Osteoblast (primary cell): Measurements from ENCODE around the gene RFX4. TPM values are rescaled to one million over a fixed set of nuclear protein-coding genes. Genes with fewer than 3 reads are reported as not detected.

ENCODE experiments used
- DNase-seq: peaks from one replicate; pipeline ENCODE4 v3.0.0; 2011; ENCODE audit warnings: low spot score, mixed read lengths; ENCODE audit not compliant: insufficient read length; ENCODE audit errors: missing footprints
- H2AFZ ChIP-seq: 2 replicates; pipeline ENCODE4 v1.6.0; 2011; ENCODE audit warnings: mild to moderate bottlenecking, low read length
- H3K27ac ChIP-seq: 2 replicates; pipeline ENCODE4 v1.5.1; 2011; ENCODE audit warnings: mild to moderate bottlenecking, low read depth, low read length, moderate library complexity
- H3K27me3 ChIP-seq: 2 replicates; pipeline ENCODE4 v1.6.0; 2012; ENCODE audit warnings: mild to moderate bottlenecking, control low read depth, inconsistent platforms, low read length, moderate library complexity; ENCODE audit not compliant: insufficient read depth
- H3K36me3 ChIP-seq: 2 replicates; pipeline ENCODE4 v1.5.1; 2011; ENCODE audit warnings: mild to moderate bottlenecking, low read length, control low read depth, moderate library complexity; ENCODE audit not compliant: insufficient read depth
- H3K4me1 ChIP-seq: 2 replicates; pipeline ENCODE4 v1.5.1; 2011; ENCODE audit warnings: mild to moderate bottlenecking, low read length, control low read depth, moderate library complexity; ENCODE audit not compliant: insufficient read depth
- H3K4me2 ChIP-seq: 2 replicates; pipeline ENCODE4 v1.6.0; 2011; ENCODE audit warnings: mild to moderate bottlenecking, low read length; ENCODE audit not compliant: insufficient read depth
- H3K4me3 ChIP-seq: fragments of 200-600 bp; sonication (generic); 3 replicates; pipeline ENCODE4 v1.5.1; 2012; ENCODE audit warnings: mild to moderate bottlenecking, low read length, inconsistent platforms; ENCODE audit not compliant: insufficient read depth
- H3K79me2 ChIP-seq: 2 replicates; pipeline ENCODE4 v1.6.0; 2012; ENCODE audit warnings: mild to moderate bottlenecking, low read length, control low read depth, inconsistent platforms; ENCODE audit not compliant: insufficient read depth
- H3K9me3 ChIP-seq: 2 replicates; pipeline ENCODE4 v1.5.1; 2011; ENCODE audit warnings: low read depth, low read length, control low read depth
- H4K20me1 ChIP-seq: 2 replicates; pipeline ENCODE4 v1.6.0; 2012; ENCODE audit warnings: mild to moderate bottlenecking, low read length, control low read depth; ENCODE audit not compliant: insufficient read depth
- CTCF ChIP-seq: IDR thresholded peaks from 2 replicates; pipeline ENCODE4 v1.5.1; 2011; ENCODE audit warnings: mild to moderate bottlenecking, low read depth, low read length, moderate library complexity; ENCODE audit errors: extremely low read depth
- total RNA-seq: library from RNA; depleted of rRNA; stranded (reverse); fragments of >200 nt; gene quantifications from 2 replicates; pipeline ENCODE4 v1.2.3, GENCODE V29; 2012

Gene RFX4
- total RNA-seq, 1 donor, result not detected

GRCh38 chr12:106632797-106633450 lies 50.1 kb downstream of the RFX4 start:
- H3K9me3 ChIP-seq, result no peaks in the 10 kb centered on the region
- H4K20me1 ChIP-seq, result no peaks in the 10 kb centered on the region
- no peak overlapping the region for H3K4me3 ChIP-seq
- no peak overlapping the region for H2AFZ ChIP-seq
- peaks cover 3% of the 10 kb centered on the region for H3K4me1 ChIP-seq
- no peak for DNase-seq
- H3K36me3 ChIP-seq, result no peaks in the 10 kb centered on the region
- peaks cover 4% of the 10 kb centered on the region for H3K27me3 ChIP-seq
- H3K79me2 ChIP-seq, result no peaks in the 10 kb centered on the region
- H3K27ac ChIP-seq, result no peak overlapping the region
- no peak overlapping the region for H3K4me2 ChIP-seq
- TF ChIP-seq CTCF, result no peak

DNA sequence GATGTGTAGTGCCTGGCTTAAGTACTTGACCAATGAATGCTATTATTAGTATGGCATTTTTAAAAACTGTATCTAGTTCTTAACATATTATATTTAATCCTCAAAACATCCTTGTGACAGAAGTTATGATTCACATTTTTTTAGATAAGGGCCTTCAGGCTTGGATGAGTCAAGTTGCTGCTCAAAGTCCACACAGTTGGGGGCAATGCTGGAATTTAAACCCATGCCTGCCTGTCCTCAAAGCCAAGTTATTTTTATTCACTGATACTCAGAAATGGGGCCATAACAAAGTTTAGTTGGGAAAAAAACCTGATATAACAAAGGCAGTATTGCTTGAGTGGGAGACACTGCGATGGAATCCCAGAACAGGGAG lies 50.6 kb downstream of the RFX4 start:
- Histone ChIP-seq H3K27me3 (peaks cover 4% of the 10 kb centered on the region), H2AFZ (no peak overlapping the region), H3K9me3 (no peaks in the 10 kb centered on the region), H3K79me2 (no peaks in the 10 kb centered on the region), H3K4me1 (peaks cover 3% of the 10 kb centered on the region), H3K4me2 (no peak overlapping the region), H4K20me1 (no peaks in the 10 kb centered on the region), H3K4me3 (no peak overlapping the region), H3K27ac (no peak overlapping the region), H3K36me3 (no peaks in the 10 kb centered on the region)
- no peak for TF ChIP-seq CTCF
- DNase-seq, result no peak

GRCh38 chr12:106634206-106634605 lies 51.4 kb downstream of the RFX4 start:
- TF ChIP-seq CTCF, result no peak
- DNase-seq, result no peak
- Histone ChIP-seq H3K27ac (no peak overlapping the region), H4K20me1 (no peaks in the 10 kb centered on the region), H3K27me3 (peaks cover 4% of the 10 kb centered on the region), H2AFZ (no peak overlapping the region), H3K4me2 (no peak overlapping the region), H3K79me2 (no peaks in the 10 kb centered on the region), H3K4me3 (no peak overlapping the region), H3K4me1 (peaks cover 3% of the 10 kb centered on the region), H3K9me3 (no peaks in the 10 kb centered on the region), H3K36me3 (no peaks in the 10 kb centered on the region)

DNA sequence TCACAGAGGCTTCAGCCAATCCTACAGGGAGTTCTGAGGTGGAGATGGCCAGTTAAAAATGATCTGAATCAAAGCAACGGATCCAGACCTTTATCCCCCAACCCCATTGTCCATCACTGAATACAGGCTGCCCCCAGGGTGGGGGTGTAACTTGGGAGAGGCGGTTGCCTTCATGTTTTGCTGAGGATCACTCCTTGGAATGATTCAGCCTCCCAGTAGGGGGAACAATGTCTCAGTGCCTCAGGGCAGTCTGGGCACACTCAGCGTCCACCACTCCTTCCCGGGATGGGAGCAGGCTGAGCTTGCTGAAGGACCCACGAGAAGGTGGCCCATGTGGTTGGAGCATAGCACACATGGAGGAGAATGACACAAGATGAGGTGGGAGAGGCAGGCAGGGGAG lies 60.2 kb downstream of the RFX4 start:
- Histone ChIP-seq H3K4me2 (no peak overlapping the region), H3K9me3 (no peaks in the 10 kb centered on the region), H3K79me2 (no peaks in the 10 kb centered on the region), H3K4me1 (no peaks in the 10 kb centered on the region), H4K20me1 (no peaks in the 10 kb centered on the region), H3K4me3 (no peak overlapping the region), H3K36me3 (no peaks in the 10 kb centered on the region), H2AFZ (no peak overlapping the region), H3K27me3 (peaks cover 3% of the 10 kb centered on the region), H3K27ac (no peak overlapping the region)
- no peak for DNase-seq
- TF ChIP-seq CTCF, result no peak
